ENCODE data around the gene ZIC4. TPM values are rescaled to one million over a fixed set of nuclear protein-coding genes. Genes with fewer than 3 reads are reported as not detected.

The ZIC4 gene
- total RNA-seq, 1 donor from 2014 or later: not detected

DNA sequence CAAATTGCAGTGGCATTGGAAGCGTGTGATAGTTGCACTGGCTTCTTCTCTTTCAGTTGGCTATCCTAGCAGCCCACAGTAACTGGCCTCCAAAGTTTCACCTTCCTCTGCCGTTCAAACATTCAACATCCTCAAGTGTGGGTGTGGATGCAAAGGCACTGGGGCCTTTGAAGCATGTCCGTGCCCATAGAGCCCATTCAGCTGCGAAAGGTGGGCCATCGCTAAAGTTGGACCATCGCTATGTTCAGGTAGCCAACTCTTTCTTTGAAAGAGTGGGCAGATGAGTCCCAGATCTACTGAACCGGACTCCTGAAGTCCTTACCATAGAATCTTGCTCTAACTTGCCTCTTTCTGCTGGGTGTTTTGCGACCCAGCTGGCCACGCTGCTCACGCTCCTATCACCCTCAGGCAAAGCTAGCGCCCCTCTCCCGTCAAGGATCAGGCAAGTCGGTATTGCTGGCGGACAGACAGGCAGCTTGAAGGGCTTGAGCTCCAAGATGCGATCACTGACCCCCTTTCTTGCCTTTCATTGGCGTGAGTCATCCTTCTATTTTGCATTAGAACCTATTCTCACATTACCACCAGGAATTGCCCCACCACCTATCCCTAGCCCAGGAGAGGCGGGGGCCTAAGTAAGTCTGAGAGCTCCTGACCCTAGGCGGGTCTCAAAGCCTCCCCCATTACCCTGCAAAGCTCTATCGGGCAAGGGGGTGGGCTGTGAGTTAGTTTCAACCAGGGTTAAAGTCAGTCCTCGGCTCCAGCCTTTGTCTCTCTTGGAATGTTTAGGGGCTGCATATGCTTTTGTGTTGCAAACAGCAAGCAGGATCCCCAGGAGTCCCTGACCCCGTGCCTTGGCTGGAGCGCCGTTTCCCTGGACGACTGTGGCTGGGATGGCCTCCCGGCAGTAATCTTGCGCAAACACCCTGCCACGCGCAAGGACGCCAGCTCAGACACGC, 28.7 kb downstream of the ZIC4 start:
- no peak overlapping the region for H3K27ac Mint-ChIP-seq (ENCODE audit: unreplicated experiment)

DNA sequence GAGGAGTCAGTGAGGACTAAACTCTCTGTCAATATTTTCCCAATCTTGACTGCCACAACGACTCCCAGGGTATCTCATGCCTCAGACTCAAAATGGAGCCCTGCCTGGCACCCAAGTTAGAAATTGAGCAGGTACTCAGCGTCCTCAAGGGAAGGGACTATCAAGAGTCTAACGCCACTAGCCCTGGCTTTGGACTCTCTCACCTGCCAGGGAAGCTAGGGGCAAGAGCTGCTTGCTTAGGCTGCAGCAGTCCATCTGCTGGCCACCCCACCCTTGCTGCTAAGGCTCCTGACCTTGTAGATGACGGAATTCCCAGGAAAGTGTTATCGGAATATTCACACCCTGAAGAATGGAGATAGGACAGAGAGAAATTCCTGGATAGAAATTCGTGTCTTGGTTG, 33.0 kb downstream of the ZIC4 start:
- Mint-ChIP-seq H3K9me3 (ENCODE audit: unreplicated experiment) (peaks cover 2% of the 10 kb centered on the region), H3K4me3 (ENCODE audit: unreplicated experiment) (no peak overlapping the region), H3K4me1 (ENCODE audit: low read depth, unreplicated experiment) (no peaks in the 10 kb centered on the region), H3K36me3 (ENCODE audit: unreplicated experiment) (no peaks in the 10 kb centered on the region), H3K27ac (ENCODE audit: unreplicated experiment) (no peak overlapping the region), H3K27me3 (ENCODE audit: unreplicated experiment) (peaks cover 55% of the 10 kb centered on the region)
- TF ChIP-seq CTCF (IDR thresholded peaks at IDR 0.05; ENCODE audit: partially characterized antibody, unreplicated experiment): no peak
- DNase-seq: no peak

More for the DNA sequence above, 28.7 kb downstream of the ZIC4 start:
- Mint-ChIP-seq H3K4me3 (ENCODE audit: unreplicated experiment) (no peak overlapping the region), H3K27me3 (ENCODE audit: unreplicated experiment) (peaks cover 41% of the 10 kb centered on the region), H3K9me3 (ENCODE audit: unreplicated experiment) (peaks cover 2% of the 10 kb centered on the region), H3K36me3 (ENCODE audit: unreplicated experiment) (no peaks in the 10 kb centered on the region), H3K4me1 (ENCODE audit: low read depth, unreplicated experiment) (no peaks in the 10 kb centered on the region)
- no peak for DNase-seq
- TF ChIP-seq CTCF (IDR thresholded peaks at IDR 0.05; ENCODE audit: partially characterized antibody, unreplicated experiment): no peak

DNA sequence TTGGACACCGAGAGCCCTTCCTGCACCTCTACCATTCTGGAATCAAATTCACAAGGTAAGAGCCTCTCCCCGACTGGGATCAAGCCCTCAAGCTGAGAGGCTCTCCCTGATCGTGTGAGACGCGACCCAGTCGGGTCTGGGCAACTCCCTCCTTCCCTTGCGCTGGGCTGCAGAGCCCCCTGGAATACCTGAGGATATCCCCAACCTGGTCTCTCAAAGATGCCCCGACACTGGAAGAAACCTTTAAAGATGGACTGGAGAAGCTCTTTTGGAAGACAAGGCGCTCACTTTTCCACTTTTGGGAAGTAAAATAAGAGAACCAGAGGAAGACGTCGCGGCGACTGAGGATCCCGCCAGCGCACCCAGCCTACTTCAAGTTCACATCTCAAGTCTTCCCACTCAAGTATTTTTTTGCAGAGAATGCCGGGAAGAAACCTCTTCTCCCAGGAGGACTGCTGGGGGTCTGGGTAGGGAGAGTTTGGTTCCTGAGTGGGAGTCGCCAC, 33.8 kb downstream of the ZIC4 start:
- no peaks in the 10 kb centered on the region for H3K4me1 Mint-ChIP-seq (ENCODE audit: low read depth, unreplicated experiment)
- TF ChIP-seq CTCF (IDR thresholded peaks at IDR 0.05; ENCODE audit: partially characterized antibody, unreplicated experiment): no peak
- no peak for DNase-seq
- peaks cover under 1% of the 10 kb centered on the region for H3K9me3 Mint-ChIP-seq (ENCODE audit: unreplicated experiment)
- H3K27ac Mint-ChIP-seq (ENCODE audit: unreplicated experiment): no peak overlapping the region
- H3K27me3 Mint-ChIP-seq (ENCODE audit: unreplicated experiment): peaks cover 52% of the 10 kb centered on the region
- no peaks in the 10 kb centered on the region for H3K36me3 Mint-ChIP-seq (ENCODE audit: unreplicated experiment)
- H3K4me3 Mint-ChIP-seq (ENCODE audit: unreplicated experiment): no peak overlapping the region

DNA sequence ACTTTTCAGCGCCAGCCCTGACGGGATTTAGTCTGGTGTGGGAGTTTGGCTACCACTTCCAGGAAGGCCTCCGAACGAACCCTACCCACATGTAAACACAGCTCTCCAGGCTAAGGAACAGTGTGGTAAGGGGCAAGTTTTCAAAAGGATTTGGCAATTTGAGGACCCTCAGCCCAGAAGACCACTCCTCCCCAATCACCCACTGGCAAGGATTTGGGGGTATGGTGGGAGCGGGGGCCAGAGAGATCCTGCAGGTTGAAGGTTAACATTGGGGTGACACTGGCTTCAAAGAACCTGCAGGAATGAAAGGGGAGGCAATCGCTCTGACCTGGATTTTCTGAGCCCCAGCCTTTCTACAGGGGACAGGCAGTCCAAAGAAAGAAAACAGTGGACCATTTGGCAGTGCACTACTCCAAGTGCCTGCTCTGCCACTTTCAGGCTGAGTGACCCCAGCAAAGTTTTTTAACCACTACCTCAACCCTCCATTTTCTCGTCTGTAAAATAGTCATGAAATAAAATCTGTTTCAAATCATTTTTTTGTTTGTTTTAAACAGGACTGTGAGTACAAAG, 34.5 kb downstream of the ZIC4 start:
- Mint-ChIP-seq H3K36me3 (ENCODE audit: unreplicated experiment) (no peaks in the 10 kb centered on the region), H3K9me3 (ENCODE audit: unreplicated experiment) (no peaks in the 10 kb centered on the region), H3K4me3 (ENCODE audit: unreplicated experiment) (no peak overlapping the region), H3K27me3 (ENCODE audit: unreplicated experiment) (peaks cover 46% of the 10 kb centered on the region), H3K27ac (ENCODE audit: unreplicated experiment) (no peak overlapping the region), H3K4me1 (ENCODE audit: low read depth, unreplicated experiment) (no peaks in the 10 kb centered on the region)
- no peak for TF ChIP-seq CTCF (IDR thresholded peaks at IDR 0.05; ENCODE audit: partially characterized antibody, unreplicated experiment)
- no peak for DNase-seq

GRCh38 chr3:147371140-147371539, 35.2 kb downstream of the ZIC4 start:
- Mint-ChIP-seq H3K9me3 (ENCODE audit: unreplicated experiment) (no peaks in the 10 kb centered on the region), H3K27ac (ENCODE audit: unreplicated experiment) (no peak overlapping the region), H3K4me3 (ENCODE audit: unreplicated experiment) (no peak overlapping the region), H3K36me3 (ENCODE audit: unreplicated experiment) (no peaks in the 10 kb centered on the region), H3K27me3 (ENCODE audit: unreplicated experiment) (peaks cover 46% of the 10 kb centered on the region), H3K4me1 (ENCODE audit: low read depth, unreplicated experiment) (no peaks in the 10 kb centered on the region)
- TF ChIP-seq CTCF (IDR thresholded peaks at IDR 0.05; ENCODE audit: partially characterized antibody, unreplicated experiment): no peak
- DNase-seq: no peak
